NCI-H1092 treated with DMSO at 0.1 percent for 48 hours (cell line): ENCODE measurements around the gene TBC1D22B.

Experiments used
- DNase-seq: peaks from one replicate; lab custom pipeline; 2025; lab: John Stamatoyannopoulos, UW

The TBC1D22B gene, protein sequence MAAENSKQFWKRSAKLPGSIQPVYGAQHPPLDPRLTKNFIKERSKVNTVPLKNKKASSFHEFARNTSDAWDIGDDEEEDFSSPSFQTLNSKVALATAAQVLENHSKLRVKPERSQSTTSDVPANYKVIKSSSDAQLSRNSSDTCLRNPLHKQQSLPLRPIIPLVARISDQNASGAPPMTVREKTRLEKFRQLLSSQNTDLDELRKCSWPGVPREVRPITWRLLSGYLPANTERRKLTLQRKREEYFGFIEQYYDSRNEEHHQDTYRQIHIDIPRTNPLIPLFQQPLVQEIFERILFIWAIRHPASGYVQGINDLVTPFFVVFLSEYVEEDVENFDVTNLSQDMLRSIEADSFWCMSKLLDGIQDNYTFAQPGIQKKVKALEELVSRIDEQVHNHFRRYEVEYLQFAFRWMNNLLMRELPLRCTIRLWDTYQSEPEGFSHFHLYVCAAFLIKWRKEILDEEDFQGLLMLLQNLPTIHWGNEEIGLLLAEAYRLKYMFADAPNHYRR

GRCh38 chr6:37257634-37258404 lies at the start of gene TBC1D22B, which contains the start of gene TMEM217:
Gene TBC1D22B (plus strand): TSS chr6:37257772. CDS start chr6:37257918, 146 bp downstream.
Gene TMEM217 (minus strand): TSS chr6:37258144. CDS start chr6:37219030, 39,114 bp downstream.
- peak; percentile 83 for DNase-seq

DNA sequence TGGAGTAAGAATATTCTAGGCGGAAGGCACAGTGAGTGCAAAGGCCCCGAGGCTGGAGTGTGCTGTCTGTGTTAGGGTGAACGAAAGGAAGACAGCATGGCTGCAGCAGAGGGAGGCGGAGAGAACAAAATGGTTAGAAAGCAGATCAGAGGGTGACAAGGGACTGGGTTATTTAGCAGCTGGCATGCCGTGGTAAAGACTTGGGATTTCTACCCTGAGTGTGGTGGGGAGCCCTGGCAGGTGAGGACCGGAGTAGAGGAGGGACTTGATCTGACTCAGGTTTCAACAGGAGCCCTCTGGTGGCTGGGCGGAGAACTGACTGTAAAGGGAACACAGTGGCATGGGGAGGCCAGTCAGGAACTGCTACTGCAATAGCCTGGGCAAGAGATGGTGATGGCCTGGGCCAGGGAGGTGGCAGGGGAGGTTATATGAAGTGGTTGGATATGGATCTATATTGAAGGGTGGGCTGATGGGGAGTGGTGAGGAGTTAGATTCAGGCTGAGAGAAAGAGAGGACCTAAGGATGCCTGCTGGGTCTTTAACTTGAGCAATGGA lies 49.6 kb upstream of the TBC1D22B start:
- peak; percentile 48 for DNase-seq

DNA sequence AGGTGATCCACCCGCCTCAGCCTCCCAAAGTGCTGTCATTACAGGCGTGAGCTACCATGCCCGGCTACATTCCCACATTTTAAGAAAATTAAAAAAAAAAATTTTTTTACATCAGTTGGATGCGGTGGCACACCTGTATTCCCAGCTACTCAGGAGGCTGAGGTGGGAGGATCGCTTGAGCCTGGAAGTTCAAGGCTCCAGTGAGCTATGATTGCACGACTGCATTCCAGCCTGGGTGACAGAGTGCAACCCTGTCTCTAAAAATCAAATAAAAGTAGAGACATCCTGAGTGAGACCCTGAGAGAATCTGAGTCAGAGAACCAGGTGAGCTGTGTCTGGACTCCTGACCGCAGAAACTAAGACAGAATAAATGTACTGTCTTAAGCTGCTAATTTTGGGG lies 48.8 kb upstream of the TBC1D22B start:
- DNase-seq: no peak

DNA sequence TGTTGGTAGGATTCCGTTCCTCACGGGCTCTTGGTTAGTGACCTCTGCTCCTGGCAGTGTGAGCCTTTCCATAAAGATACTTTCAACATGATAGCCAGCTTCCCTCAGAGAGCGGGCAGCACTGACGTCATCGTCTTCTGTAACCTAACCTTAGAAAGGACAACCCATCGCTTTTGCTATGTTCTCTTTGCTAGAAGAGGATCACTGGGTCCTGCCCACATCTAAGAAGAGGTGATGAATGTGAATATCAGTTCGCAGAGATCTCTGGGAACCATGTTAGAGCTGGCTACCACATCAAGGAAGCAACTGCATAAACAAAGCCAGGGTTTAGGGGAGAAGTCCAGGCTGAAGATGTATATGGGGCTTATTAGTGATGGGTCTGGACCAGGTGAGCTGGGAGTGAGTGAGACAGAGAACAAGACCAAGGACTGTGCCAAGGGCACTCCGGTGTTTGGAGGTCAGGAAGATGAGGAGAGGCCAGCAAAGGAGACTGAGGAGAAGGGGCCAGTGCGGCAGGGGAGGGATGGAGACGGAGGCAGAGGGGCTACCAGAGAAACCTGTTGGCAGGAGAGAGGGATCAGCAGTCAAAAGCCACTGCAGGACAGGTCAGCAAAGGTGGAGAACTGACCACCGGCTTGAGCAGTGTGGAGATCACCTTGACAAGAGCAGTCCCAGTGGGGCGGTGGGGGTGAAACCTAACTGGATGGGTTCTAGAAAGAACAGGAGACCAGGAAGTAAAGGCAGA lies 47.9 kb upstream of the TBC1D22B start:
- no peak for DNase-seq

GRCh38 chr6:37210313-37210968 lies 47.1 kb upstream of the TBC1D22B start:
- DNase-seq: peak; percentile 70

- DNase-seq: no peak
Observed at GRCh38 chr6:37212268-37212667, 45.3 kb upstream of the TBC1D22B start.

GRCh38 chr6:37218061-37218460 lies 39.5 kb upstream of the TBC1D22B start:
- no peak for DNase-seq

GRCh38 chr6:37218511-37218910 lies 39.1 kb upstream of the TBC1D22B start:
- no peak for DNase-seq

DNA sequence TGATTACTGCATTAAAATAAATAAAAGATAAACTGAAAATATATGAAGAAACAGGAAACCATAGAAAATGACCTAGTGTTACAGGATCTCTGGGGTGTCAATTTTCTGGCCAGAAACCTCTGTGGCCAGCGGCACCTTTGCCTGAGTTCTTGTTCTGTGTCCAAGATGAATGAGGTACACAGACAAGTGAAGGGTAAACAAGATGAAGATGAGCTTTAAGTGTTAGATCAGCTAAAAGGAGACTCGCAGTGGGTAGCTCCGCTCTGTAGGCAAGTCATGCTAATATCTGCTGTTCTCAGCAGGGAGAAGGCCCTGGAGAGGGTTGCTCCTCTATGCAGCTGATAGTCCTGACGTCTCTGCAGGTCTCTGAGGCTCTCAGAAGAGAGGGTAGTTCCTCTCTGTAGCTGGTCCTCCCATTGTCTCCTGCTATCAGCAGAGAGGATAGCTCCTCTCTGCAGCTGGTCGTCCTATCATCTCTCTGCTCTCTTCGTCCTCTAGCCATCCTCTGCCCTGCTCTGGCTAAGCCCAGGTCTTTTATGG lies 35.9 kb upstream of the TBC1D22B start:
- DNase-seq: peak; percentile 70

DNA sequence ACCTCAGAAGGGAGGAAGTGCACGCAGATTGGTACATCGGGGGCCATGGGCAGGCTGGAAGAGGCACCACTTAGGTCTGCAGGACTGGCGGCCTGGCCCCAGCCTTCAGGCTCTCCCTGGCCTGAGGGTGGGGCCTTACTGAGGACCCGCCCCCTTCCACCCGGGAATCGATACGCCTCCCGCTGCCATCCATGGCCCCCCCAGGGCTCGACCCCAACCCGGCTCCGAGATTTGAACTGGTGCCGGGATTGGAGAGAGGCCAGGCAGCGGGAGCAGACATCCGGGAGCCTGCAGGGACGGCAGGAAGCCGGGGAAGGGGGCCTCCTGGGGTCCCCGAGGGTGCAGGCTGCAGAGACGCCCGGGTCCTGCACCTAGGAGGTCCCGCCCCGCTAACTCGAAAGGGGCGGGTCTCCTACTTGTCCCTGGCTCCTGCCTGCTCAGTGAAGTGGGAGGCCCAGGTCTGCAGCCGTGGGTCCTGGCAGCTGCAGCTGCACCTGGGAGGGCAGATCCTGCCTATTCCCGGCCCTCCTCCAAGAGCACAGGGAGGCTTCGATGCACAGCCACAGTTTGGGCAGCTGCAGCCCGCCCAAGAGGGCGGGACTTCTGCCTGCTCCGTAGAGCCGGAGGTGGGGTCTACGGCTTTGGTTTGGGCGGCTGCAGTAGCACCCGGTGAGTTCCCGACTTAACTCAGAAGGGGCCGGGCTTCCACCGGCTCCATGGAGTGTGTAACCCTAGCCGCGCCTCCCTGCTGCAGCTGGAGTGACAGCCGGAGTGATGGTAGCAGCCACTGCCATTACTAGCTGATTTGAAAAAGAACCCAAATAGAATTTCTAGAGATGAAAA lies 35.2 kb upstream of the TBC1D22B start:
- DNase-seq: peak; percentile 90

DNA sequence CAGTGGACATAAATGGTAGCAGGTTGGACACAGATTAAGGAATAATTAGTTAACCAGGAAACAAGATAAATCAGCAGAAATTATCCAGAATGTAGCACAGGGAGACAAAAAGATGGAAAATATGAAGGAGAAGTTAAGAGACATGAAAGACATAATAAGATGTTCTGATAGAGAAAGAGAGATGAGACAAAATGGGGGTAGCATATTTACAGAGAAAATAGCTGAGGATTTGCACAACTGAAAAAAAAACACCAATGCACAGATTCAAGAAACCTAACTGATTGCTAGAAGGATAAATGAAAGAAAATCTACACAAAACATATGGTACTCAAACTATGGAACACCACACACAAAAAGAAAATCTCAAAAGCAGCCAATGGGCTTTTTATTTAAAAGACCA lies 34.6 kb upstream of the TBC1D22B start:
- DNase-seq: no peak

DNA sequence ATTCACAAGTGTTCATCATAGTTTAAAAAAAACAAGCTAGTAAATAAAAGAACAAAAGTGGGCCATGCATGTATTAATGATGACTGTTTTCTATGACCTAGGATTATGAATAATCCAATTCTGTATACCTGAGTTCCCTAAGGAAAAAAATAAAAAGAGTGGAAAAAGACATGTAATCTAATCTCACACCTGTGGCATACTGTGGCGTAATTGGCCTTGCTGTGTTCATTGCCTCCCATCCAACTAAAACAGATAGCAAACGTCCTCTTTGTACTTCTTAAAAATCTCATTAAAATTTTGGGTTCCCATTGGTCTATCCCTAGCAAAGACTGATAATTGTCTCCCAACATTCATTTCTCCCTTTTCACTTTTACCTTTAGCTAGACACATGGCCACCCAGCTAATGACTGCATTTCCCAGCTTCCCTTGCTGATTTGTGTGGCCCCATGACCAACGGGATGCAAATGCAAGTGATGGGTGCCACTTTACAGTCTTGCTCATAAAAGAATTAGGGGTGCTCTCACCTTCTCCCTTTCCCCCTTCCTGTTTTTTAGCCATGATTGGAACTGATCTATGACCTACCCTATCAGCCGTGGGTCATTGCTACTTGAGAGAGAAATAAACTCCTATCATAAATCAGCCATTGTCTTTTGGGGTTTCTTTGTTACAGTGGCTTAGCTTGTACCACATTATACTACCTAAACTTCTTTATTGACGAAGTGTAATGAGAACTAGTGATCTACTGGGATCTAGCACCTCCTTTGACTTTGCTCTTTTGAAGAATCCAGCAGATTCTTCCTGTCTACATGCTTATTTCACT lies 32.0 kb upstream of the TBC1D22B start:
- no peak for DNase-seq

- no peak for DNase-seq
Observed at GRCh38 chr6:37230104-37230503, 27.5 kb upstream of the TBC1D22B start.

GRCh38 chr6:37232430-37233017 lies 25.0 kb upstream of the TBC1D22B start:
- DNase-seq: no peak

- DNase-seq: no peak
Observed at GRCh38 chr6:37233541-37233940, 24.0 kb upstream of the TBC1D22B start.

DNA sequence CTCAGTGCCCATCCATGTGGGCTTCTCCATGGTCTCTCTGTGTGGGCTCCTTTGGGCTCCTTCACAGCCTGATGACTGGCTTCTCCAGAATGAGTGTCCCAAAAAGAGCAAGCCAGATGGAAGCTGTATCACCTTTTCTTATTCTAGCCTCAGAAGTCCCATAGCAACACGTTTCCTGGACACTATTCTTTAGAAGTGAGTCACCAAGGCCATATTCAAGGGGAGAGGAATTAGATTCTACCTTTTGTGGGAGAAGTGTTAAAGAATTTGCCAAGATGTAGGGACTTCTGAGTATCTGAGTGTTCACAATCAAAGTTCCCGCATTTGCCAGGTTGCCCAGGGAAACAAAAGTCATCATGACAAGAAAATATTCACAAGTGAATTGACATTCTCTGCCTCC lies 20.7 kb upstream of the TBC1D22B start:
- DNase-seq: no peak

- DNase-seq: no peak
Observed at GRCh38 chr6:37237789-37238188, 19.8 kb upstream of the TBC1D22B start.

GRCh38 chr6:37238381-37238780 lies 19.2 kb upstream of the TBC1D22B start:
- no peak for DNase-seq

- no peak for DNase-seq
Observed at GRCh38 chr6:37239526-37239925, 18.0 kb upstream of the TBC1D22B start.
